NCI-H345 (cell line): ENCODE results near the gene SRL.
A peak's percentile ranks its signal among the peaks of the same experiment; 100 is the strongest.

Experiments
- DNase-seq: peaks from one replicate; lab custom pipeline; 2025; lab: John Stamatoyannopoulos, UW

SRL gene

GRCh38 chr16:4200781-4201137, 41.1 kb downstream of the SRL start:
- DNase-seq, result no peak

GRCh38 chr16:4200000-4200780, 41.7 kb downstream of the SRL start:
- peak; percentile 57 for DNase-seq

- no peak for DNase-seq
These were observed 43.1 kb downstream of the SRL start for GRCh38 chr16:4198816-4199215.

GRCh38 chr16:4194661-4195060, 47.2 kb downstream of the SRL start:
- DNase-seq, result no peak

- no peak for DNase-seq
These were observed 48.0 kb downstream of the SRL start for GRCh38 chr16:4193920-4194319.

- no peak for DNase-seq
These were observed 49.7 kb downstream of the SRL start for GRCh38 chr16:4192206-4192605.

- no peak for DNase-seq
These were observed 51.1 kb downstream of the SRL start for GRCh38 chr16:4190712-4191333.

- DNase-seq, result no peak
These were observed 51.8 kb downstream of the SRL start for GRCh38 chr16:4190086-4190485.

- DNase-seq, result no peak
These were observed 57.7 kb downstream of the SRL start for GRCh38 chr16:4184038-4184702.

- DNase-seq, result peak; percentile 94
These were observed 58.4 kb downstream of the SRL start for GRCh38 chr16:4183237-4184037.

- DNase-seq, result no peak
These were observed 59.2 kb downstream of the SRL start for GRCh38 chr16:4182581-4183236.

GRCh38 chr16:4180511-4180910, 61.4 kb downstream of the SRL start:
- no peak for DNase-seq

GRCh38 chr16:4179763-4180260, 62.1 kb downstream of the SRL start:
- no peak for DNase-seq

GRCh38 chr16:4179020-4179419, 62.9 kb downstream of the SRL start:
- DNase-seq, result no peak

GRCh38 chr16:4178468-4179010, 63.3 kb downstream of the SRL start:
- no peak for DNase-seq

GRCh38 chr16:4176906-4177417, 64.9 kb downstream of the SRL start:
- DNase-seq, result peak; percentile 55

GRCh38 chr16:4175849-4176248, 66.0 kb downstream of the SRL start:
- DNase-seq, result no peak

- no peak for DNase-seq
These were observed 69.8 kb downstream of the SRL start for GRCh38 chr16:4172070-4172469.

- DNase-seq, result no peak
These were observed 72.5 kb downstream of the SRL start for GRCh38 chr16:4169415-4169814.

GRCh38 chr16:4166821-4167220, 75.1 kb downstream of the SRL start:
- DNase-seq, result no peak
